SK-N-SH treated with all-trans-retinoic acid at 6 μM for 48 hours (cell line): ENCODE results near the gene ZNF33A.
"Not testable (repeated sequence)": the region's sequence is repeated elsewhere in the genome, so short reads cannot be mapped to it uniquely, and the experiment has no call there.

Source experiments
- ATAC-seq: fragments of 200-7000 bp; cut with Tn5 transposase; 3 replicates; pipeline ENCODE4 v1.9.1; 2020; ENCODE audit warnings: mild to moderate bottlenecking, moderate library complexity
- ARNTL ChIP-seq: fragments of 450-650 bp; formaldehyde crosslinking; IDR thresholded peaks from 2 replicates; pipeline ENCODE4 v1.5.0; 2020; ENCODE audit warnings: low read depth, mild to moderate bottlenecking, moderate library complexity, borderline replicate concordance
- BACH2 ChIP-seq: fragments of 250-450 bp; sonication (Bioruptor Pico); IDR thresholded peaks from 2 replicates; pipeline ENCODE4 v1.9.0; 2021; ENCODE audit warnings: mild to moderate bottlenecking, borderline replicate concordance
- CSDC2 ChIP-seq: fragments of 250-450 bp; sonication (Bioruptor Pico); IDR thresholded peaks from 2 replicates; pipeline ENCODE4 v1.5.0; 2020; ENCODE audit warnings: mild to moderate bottlenecking, moderate library complexity
- ESRRG ChIP-seq: fragments of 250-450 bp; sonication (Bioruptor Pico); IDR thresholded peaks from 2 replicates; pipeline ENCODE4 v1.6.1; 2021; ENCODE audit warnings: mild to moderate bottlenecking
- GLIS3 ChIP-seq: fragments of 250-450 bp; sonication (Bioruptor Pico); IDR thresholded peaks from 2 replicates; pipeline ENCODE4 v1.5.0; 2020; ENCODE audit warnings: mild to moderate bottlenecking, moderate library complexity
- ISL1 ChIP-seq: fragments of 250-450 bp; sonication (Bioruptor Pico); IDR thresholded peaks from 2 replicates; pipeline ENCODE4 v2.1.2; 2022; ENCODE audit warnings: mild to moderate bottlenecking, moderate library complexity
- OSR1 ChIP-seq: fragments of 250-450 bp; sonication (Bioruptor Pico); IDR thresholded peaks from 2 replicates; pipeline ENCODE4 v1.8.0; 2022; ENCODE audit warnings: moderate library complexity, mild to moderate bottlenecking, inconsistent platforms
- PPARA ChIP-seq: fragments of 250-450 bp; sonication (Bioruptor Pico); IDR thresholded peaks from 2 replicates; pipeline ENCODE4 v1.5.0; 2020; ENCODE audit warnings: mild to moderate bottlenecking, borderline replicate concordance
- RARB ChIP-seq: fragments of 250-450 bp; sonication (Bioruptor Pico); IDR thresholded peaks from 2 replicates; pipeline ENCODE4 v1.8.0; 2021; ENCODE audit warnings: mild to moderate bottlenecking, moderate library complexity
- SNAI2 ChIP-seq: fragments of 250-450 bp; sonication (Bioruptor Pico); IDR thresholded peaks from 2 replicates; pipeline ENCODE4 v1.5.0; 2020; ENCODE audit warnings: mild to moderate bottlenecking, moderate library complexity
- TCF4 ChIP-seq: fragments of 250-450 bp; sonication (Bioruptor Pico); IDR thresholded peaks from 2 replicates; pipeline ENCODE4 v1.8.0; 2021; ENCODE audit warnings: mild to moderate bottlenecking, moderate library complexity, borderline replicate concordance
- TOX ChIP-seq: fragments of 250-450 bp; sonication (Bioruptor Pico); IDR thresholded peaks from 2 replicates; pipeline ENCODE4 v1.8.0; 2021; ENCODE audit warnings: mild to moderate bottlenecking, moderate library complexity, borderline replicate concordance
- ZC3H10 ChIP-seq: fragments of 250-450 bp; sonication (Bioruptor Pico); IDR thresholded peaks from 2 replicates; pipeline ENCODE4 v1.5.1; 2021; ENCODE audit warnings: mild to moderate bottlenecking, moderate library complexity
- ZFP3 ChIP-seq: fragments of 250-450 bp; sonication (Bioruptor Pico); IDR thresholded peaks from 2 replicates; pipeline ENCODE4 v1.5.0; 2020; ENCODE audit warnings: mild to moderate bottlenecking, moderate library complexity
- ZFP30 ChIP-seq: fragments of 450-650 bp; formaldehyde crosslinking; IDR thresholded peaks from 2 replicates; pipeline ENCODE4 v1.5.0; 2022; ENCODE audit warnings: mild to moderate bottlenecking, moderate library complexity
- ZNF565 ChIP-seq: fragments of 450-650 bp; formaldehyde crosslinking; conservative IDR thresholded peaks from 2 replicates; pipeline ENCODE4 v1.5.0; 2020; ENCODE audit warnings: low read depth, mild to moderate bottlenecking, moderate library complexity
- ZNF70 ChIP-seq: fragments of 450-650 bp; formaldehyde crosslinking; IDR thresholded peaks from 2 replicates; pipeline ENCODE4 v1.5.0; 2020; ENCODE audit warnings: mild to moderate bottlenecking, moderate library complexity
- ZNF8 ChIP-seq: fragments of 450-650 bp; formaldehyde crosslinking; IDR thresholded peaks from 2 replicates; pipeline ENCODE4 v1.5.0; 2020; ENCODE audit warnings: mild to moderate bottlenecking, moderate library complexity
- TF ChIP-seq, protein P1 (sequence below): fragments of 250-450 bp; sonication (Bioruptor Pico); IDR thresholded peaks from 2 replicates; pipeline ENCODE4 v1.5.1; 2021; ENCODE audit warnings: mild to moderate bottlenecking, moderate library complexity
- TF ChIP-seq, protein P2 (sequence below): fragments of 250-450 bp; sonication (Bioruptor Pico); IDR thresholded peaks from 2 replicates; pipeline ENCODE4 v1.5.1; 2020; ENCODE audit warnings: low read depth, mild to moderate bottlenecking, moderate library complexity
- TF ChIP-seq, protein P3 (sequence below): fragments of 250-450 bp; sonication (Bioruptor Pico); IDR thresholded peaks from 2 replicates; pipeline ENCODE4 v1.8.0; 2020; ENCODE audit warnings: mild to moderate bottlenecking, moderate library complexity, borderline replicate concordance
- TF ChIP-seq, protein P4 (sequence below): fragments of 250-450 bp; sonication (Bioruptor Pico); IDR thresholded peaks from 2 replicates; pipeline ENCODE4 v1.8.0; 2021; ENCODE audit warnings: low read depth, mild to moderate bottlenecking, moderate library complexity, borderline replicate concordance

Gene ZNF33A

DNA sequence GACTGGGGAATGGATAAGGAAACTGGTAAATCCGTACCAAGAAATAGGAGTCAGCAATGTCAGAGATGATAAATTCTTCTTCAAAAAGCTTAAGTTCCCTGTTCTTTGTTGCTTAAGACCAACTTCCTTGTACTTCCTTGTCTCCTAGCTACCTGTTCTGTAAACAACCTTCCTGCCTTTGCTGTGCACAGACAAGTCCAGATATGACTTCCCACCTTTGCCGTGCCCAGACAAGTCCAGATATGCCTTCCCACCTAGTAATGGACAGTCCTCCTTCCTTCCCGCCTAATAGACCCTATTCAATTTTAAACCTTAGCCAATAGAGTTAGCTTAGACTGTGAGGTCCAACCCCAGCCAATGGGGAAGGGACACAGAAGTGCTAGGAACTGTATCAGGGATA is 2.5 kb upstream of the ZNF33A start:
- TF ChIP-seq, protein P1, sequence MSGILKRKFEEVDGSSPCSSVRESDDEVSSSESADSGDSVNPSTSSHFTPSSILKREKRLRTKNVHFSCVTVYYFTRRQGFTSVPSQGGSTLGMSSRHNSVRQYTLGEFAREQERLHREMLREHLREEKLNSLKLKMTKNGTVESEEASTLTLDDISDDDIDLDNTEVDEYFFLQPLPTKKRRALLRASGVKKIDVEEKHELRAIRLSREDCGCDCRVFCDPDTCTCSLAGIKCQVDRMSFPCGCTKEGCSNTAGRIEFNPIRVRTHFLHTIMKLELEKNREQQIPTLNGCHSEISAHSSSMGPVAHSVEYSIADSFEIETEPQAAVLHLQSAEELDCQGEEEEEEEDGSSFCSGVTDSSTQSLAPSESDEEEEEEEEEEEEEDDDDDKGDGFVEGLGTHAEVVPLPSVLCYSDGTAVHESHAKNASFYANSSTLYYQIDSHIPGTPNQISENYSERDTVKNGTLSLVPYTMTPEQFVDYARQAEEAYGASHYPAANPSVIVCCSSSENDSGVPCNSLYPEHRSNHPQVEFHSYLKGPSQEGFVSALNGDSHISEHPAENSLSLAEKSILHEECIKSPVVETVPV (CRISPR knock-in tag) = no peak
- TF ChIP-seq, protein P2, sequence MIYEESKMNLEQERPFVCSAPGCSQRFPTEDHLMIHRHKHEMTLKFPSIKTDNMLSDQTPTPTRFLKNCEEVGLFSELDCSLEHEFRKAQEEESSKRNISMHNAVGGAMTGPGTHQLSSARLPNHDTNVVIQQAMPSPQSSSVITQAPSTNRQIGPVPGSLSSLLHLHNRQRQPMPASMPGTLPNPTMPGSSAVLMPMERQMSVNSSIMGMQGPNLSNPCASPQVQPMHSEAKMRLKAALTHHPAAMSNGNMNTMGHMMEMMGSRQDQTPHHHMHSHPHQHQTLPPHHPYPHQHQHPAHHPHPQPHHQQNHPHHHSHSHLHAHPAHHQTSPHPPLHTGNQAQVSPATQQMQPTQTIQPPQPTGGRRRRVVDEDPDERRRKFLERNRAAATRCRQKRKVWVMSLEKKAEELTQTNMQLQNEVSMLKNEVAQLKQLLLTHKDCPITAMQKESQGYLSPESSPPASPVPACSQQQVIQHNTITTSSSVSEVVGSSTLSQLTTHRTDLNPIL (CRISPR knock-in tag) = no peak
- TF ChIP-seq PPARA (CRISPR knock-in tag) (no peak), ARNTL (CRISPR knock-in tag) (no peak), GLIS3 (CRISPR knock-in tag) (no peak), ZNF8 (CRISPR knock-in tag) (no peak), BACH2 (CRISPR knock-in tag) (no peak), ZNF70 (CRISPR knock-in tag) (no peak), ZC3H10 (CRISPR knock-in tag) (no peak), ESRRG (CRISPR knock-in tag) (no peak), ISL1 (no peak), SNAI2 (CRISPR knock-in tag) (no peak), OSR1 (CRISPR knock-in tag) (no peak), CSDC2 (no peak), ZFP30 (CRISPR knock-in tag) (no peak), TOX (CRISPR knock-in tag) (no peak), ZNF565 (CRISPR knock-in tag) (no peak), TCF4 (CRISPR knock-in tag) (no peak)
- TF ChIP-seq, protein P3, sequence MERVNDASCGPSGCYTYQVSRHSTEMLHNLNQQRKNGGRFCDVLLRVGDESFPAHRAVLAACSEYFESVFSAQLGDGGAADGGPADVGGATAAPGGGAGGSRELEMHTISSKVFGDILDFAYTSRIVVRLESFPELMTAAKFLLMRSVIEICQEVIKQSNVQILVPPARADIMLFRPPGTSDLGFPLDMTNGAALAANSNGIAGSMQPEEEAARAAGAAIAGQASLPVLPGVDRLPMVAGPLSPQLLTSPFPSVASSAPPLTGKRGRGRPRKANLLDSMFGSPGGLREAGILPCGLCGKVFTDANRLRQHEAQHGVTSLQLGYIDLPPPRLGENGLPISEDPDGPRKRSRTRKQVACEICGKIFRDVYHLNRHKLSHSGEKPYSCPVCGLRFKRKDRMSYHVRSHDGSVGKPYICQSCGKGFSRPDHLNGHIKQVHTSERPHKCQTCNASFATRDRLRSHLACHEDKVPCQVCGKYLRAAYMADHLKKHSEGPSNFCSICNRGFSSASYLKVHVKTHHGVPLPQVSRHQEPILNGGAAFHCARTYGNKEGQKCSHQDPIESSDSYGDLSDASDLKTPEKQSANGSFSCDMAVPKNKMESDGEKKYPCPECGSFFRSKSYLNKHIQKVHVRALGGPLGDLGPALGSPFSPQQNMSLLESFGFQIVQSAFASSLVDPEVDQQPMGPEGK (CRISPR knock-in tag) = no peak
- TF ChIP-seq, protein P4, sequence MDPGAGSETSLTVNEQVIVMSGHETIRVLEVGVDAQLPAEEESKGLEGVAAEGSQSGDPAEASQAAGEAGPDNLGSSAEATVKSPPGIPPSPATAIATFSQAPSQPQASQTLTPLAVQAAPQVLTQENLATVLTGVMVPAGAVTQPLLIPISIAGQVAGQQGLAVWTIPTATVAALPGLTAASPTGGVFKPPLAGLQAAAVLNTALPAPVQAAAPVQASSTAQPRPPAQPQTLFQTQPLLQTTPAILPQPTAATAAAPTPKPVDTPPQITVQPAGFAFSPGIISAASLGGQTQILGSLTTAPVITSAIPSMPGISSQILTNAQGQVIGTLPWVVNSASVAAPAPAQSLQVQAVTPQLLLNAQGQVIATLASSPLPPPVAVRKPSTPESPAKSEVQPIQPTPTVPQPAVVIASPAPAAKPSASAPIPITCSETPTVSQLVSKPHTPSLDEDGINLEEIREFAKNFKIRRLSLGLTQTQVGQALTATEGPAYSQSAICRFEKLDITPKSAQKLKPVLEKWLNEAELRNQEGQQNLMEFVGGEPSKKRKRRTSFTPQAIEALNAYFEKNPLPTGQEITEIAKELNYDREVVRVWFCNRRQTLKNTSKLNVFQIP (CRISPR knock-in tag) = no peak
- no peak for ATAC-seq

DNA sequence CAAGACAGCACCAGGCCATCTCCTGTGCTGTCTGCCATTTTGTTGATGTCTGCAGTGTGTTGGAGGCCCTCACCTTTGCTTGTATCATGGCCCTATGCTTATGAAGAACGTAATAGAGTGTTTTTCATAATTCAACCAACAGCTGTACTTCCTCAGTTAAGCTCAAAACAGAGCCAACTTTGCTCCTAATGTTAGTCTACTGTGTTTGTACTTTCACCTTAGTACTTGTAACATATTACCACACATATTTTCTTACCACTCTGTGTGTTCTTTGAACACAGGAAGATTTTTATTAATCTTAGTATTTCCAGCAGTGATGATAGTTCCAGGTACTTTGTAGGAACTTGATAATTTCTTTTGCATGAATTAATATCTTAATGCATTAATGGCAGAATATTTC is 5.9 kb downstream of the ZNF33A start:
- ATAC-seq = no peak
- TF ChIP-seq SNAI2 (CRISPR knock-in tag) = no peak

DNA sequence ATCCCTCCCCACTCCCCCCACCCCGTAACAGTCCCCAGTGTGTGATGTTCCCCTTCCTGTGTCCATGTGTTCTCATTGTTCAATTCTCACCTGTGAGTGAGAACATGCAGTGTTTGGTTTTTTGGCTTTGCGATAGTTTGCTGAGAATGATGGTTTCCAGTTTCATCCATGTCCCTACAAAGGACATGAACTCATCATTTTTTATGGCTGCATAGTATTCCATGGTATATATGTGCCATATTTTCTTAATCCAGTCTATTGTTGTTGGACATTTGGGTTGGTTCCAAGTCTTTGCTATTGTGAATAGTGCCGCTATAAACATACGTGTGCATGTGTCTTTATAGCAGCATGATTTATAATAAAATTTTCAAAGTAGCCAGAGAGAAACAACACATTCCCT is 8.6 kb downstream of the ZNF33A start:
- not testable (repeated sequence) for ATAC-seq

DNA sequence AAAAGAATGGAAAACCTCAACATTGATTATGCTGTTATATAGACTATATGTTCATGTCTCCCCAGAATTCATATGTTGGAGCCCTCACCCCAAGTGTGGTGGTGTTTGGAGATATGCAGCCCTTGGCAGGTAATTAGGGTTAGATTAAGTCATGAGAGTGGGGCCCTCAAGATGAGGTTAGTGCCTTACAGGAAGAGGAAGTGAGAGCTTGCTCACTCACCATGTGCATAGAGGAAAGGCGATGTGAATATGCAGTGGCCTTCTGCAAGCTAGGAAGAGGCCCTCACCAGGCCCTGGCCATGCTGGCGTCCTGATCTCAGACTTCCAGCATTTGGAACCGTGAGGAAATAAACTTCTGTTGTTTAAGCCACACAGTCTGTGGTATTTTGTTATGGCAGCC is 14.8 kb downstream of the ZNF33A start:
- ATAC-seq = no peak
- TF ChIP-seq BACH2 (CRISPR knock-in tag) = no peak
- TF ChIP-seq, protein P2 (CRISPR knock-in tag) = no peak
- TF ChIP-seq ZFP3 (CRISPR knock-in tag) = no peak
- TF ChIP-seq, protein P3 (CRISPR knock-in tag) = no peak
- TF ChIP-seq TOX (CRISPR knock-in tag) = no peak
- TF ChIP-seq, protein P1 (CRISPR knock-in tag) = no peak
- TF ChIP-seq RARB (CRISPR knock-in tag) = no peak
- no peak for TF ChIP-seq OSR1 (CRISPR knock-in tag)
- no peak for TF ChIP-seq ESRRG (CRISPR knock-in tag)
- TF ChIP-seq ISL1 = no peak
- TF ChIP-seq ZC3H10 (CRISPR knock-in tag) = no peak
- TF ChIP-seq PPARA (CRISPR knock-in tag) = no peak
- TF ChIP-seq TCF4 (CRISPR knock-in tag) = no peak
- TF ChIP-seq SNAI2 (CRISPR knock-in tag) = no peak
- TF ChIP-seq, protein P4 (CRISPR knock-in tag) = no peak
- no peak for TF ChIP-seq CSDC2
- TF ChIP-seq ZNF565 (CRISPR knock-in tag) = no peak
